ENCODE measurements around the gene AOC2. TPM values are rescaled to one million over a fixed set of nuclear protein-coding genes. Genes with fewer than 3 reads are reported as not detected.

Gene AOC2
- total and polyA plus RNA-seq, 2 of the 13 experiments (the other 11 are each of a cell fraction or from before 2014, with no cell fraction given), result 1.2 to 3.3 TPM

DNA sequence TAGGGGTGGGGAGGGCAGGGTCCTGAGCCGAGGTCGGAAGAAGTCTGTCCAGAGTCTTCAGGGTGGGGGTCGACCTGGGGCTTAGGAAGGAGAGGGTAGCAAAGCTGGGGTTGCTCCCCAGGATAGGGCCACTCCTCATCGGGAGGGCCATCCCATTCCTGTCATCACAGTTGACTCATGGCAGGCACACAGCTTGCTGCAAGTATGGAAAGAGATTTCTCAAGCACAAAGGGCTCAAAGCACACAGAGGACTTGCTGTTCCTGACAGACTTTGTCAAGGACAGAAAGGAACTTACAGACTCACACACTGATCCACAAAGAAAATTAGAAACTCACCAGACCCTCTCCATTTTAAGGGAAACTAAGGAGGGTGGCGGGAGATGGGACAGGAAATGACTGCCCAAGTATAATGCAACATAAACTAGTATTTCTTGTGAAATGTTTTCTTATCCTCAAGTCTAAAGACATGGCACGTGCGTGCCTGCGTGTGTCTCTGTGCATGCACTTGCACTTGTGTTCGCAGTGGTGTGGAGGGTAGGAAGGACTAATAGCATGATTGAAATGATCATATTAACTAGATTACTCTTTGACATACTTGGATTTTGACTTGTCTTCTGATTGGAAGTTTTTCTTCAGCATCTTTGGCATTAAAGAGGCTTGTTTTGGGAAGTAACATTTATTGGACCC, 2.4 kb downstream of the AOC2 start (continued):
- TF ChIP-seq AHDC1 (CRISPR knock-in tag; IDR thresholded peaks at IDR 0.05; ENCODE audit: borderline replicate concordance), result no peak
- TF ChIP-seq PLRG1 (conservative IDR thresholded peaks at IDR 0.05), result no peak
- TF ChIP-seq, protein P1, sequence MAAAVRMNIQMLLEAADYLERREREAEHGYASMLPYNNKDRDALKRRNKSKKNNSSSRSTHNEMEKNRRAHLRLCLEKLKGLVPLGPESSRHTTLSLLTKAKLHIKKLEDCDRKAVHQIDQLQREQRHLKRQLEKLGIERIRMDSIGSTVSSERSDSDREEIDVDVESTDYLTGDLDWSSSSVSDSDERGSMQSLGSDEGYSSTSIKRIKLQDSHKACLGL (CRISPR knock-in tag; IDR thresholded peaks at IDR 0.05), result no peak
- no peak for TF ChIP-seq ZNF160 (CRISPR knock-in tag; IDR thresholded peaks at IDR 0.05)
- TF ChIP-seq ZNF609 (CRISPR knock-in tag; IDR thresholded peaks at IDR 0.05; ENCODE audit: borderline replicate concordance), result no peak

Measured in HepG2 (cell line).